ENCODE data around the gene EYA3.

DNA sequence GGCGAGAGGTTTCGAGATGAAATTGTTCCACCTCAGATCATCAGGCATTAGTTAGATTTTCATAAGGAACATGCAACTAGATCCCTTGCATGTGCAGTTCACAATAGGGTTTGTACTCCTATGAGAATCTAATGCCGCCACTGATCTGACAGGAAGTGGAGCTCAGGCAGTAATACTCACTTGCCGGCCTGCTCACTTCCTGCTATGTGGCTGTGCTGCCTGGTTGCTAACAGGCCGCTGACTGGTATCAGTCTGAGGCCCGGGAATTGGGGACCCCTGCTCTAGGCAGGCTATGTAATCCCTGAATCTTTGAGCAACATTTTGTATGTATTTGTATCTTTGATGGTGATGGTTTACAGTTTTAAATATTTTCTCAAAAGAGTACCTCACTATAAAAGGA, 96.1 kb downstream of the EYA3 start:
- no peak for TF ChIP-seq POLR2A (IDR thresholded peaks at IDR 0.05)
- TF ChIP-seq, protein P1, sequence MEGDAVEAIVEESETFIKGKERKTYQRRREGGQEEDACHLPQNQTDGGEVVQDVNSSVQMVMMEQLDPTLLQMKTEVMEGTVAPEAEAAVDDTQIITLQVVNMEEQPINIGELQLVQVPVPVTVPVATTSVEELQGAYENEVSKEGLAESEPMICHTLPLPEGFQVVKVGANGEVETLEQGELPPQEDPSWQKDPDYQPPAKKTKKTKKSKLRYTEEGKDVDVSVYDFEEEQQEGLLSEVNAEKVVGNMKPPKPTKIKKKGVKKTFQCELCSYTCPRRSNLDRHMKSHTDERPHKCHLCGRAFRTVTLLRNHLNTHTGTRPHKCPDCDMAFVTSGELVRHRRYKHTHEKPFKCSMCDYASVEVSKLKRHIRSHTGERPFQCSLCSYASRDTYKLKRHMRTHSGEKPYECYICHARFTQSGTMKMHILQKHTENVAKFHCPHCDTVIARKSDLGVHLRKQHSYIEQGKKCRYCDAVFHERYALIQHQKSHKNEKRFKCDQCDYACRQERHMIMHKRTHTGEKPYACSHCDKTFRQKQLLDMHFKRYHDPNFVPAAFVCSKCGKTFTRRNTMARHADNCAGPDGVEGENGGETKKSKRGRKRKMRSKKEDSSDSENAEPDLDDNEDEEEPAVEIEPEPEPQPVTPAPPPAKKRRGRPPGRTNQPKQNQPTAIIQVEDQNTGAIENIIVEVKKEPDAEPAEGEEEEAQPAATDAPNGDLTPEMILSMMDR (IDR thresholded peaks at IDR 0.05), result no peak
